AG04449 (cell line): Measurements from ENCODE around the gene KRTAP12-3.

ENCODE experiments used
- CTCF ChIA-PET: fragments of 350-600 bp; formaldehyde crosslinking; extraction: SDS; loops from one replicate; lab custom pipeline; 2021; ENCODE audit warnings: antibody characterized with exemption; lab: Yijun Ruan, JAX
- POLR2A ChIA-PET: fragments of 400-600, 350-600 bp; formaldehyde crosslinking; extraction: SDS; loops from one replicate; lab custom pipeline; 2020; ENCODE audit warnings: antibody characterized with exemption, inconsistent platforms; lab: Yijun Ruan, JAX
- DNase-seq: peaks from one replicate; pipeline ENCODE4 v3.0.0-alpha.2; 2010; ENCODE audit warnings: low read depth, low spot score
- H3K4me3 ChIP-seq: 2 replicates; pipeline ENCODE4 v1.5.1; 2011; ENCODE audit warnings: low read depth, mild to moderate bottlenecking, control low read depth, low read length
- TF ChIP-seq, protein P1 (sequence below): IDR thresholded peaks from one replicate; pipeline ENCODE4 v1.5.1; 2011; ENCODE audit warnings: mild to moderate bottlenecking, moderate library complexity, low read length, control low read depth, inconsistent platforms; ENCODE audit not compliant: insufficient read depth; ENCODE audit errors: missing control alignments

Gene KRTAP12-3

DNA sequence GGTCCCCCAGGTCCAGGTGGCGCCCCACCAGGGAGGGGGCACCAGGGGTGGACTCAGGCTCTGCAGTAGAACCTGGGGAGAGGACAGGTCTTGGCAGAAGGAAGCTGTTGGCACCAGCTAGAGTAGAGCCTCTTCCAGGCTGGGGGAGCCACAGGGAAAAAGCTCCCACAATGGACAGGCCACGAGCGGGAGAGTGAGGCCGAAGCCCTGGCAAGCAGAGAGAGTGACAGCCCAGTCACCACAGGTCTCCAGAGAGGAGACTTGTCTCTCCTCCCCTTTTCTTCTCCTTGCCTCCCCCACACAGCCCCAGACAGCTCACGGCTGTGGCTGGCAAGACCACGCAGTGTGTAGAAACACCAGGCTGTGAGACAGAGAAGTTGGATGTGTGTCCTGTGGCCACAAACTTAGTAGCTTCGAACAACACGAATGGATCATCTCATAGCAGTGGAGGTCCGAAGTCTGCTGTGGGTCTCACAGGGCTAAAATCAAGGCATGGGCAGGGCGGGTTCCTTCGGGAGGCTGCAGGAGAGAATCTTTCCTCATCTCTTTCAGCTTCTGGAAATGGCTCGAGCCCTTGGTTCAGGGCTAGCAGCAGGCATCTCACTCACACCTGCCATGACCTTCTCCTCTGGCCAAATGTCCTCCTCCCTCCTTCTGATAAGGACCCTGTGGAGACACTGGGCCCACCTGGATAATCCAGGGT is 6.6 kb upstream of the KRTAP12-3 start:
- no peak overlapping the region for H3K4me3 ChIP-seq
- ChIA-PET POLR2A (no interaction called here), CTCF (interaction anchor here (0.6 kb wide), 1 partner anchor 140 kb away, joined by 3 read pairs; no protein-coding TSS in a partner anchor)
- TF ChIP-seq, protein P1, sequence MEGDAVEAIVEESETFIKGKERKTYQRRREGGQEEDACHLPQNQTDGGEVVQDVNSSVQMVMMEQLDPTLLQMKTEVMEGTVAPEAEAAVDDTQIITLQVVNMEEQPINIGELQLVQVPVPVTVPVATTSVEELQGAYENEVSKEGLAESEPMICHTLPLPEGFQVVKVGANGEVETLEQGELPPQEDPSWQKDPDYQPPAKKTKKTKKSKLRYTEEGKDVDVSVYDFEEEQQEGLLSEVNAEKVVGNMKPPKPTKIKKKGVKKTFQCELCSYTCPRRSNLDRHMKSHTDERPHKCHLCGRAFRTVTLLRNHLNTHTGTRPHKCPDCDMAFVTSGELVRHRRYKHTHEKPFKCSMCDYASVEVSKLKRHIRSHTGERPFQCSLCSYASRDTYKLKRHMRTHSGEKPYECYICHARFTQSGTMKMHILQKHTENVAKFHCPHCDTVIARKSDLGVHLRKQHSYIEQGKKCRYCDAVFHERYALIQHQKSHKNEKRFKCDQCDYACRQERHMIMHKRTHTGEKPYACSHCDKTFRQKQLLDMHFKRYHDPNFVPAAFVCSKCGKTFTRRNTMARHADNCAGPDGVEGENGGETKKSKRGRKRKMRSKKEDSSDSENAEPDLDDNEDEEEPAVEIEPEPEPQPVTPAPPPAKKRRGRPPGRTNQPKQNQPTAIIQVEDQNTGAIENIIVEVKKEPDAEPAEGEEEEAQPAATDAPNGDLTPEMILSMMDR = no peak
- no peak for DNase-seq

- no peak overlapping the region for H3K4me3 ChIP-seq
- TF ChIP-seq, protein P1 = no peak
- ChIA-PET CTCF (no interaction called here), POLR2A (no interaction called here)
- DNase-seq = no peak
Measured at GRCh38 chr21:44653123-44653522, 4.6 kb upstream of the KRTAP12-3 start.

DNA sequence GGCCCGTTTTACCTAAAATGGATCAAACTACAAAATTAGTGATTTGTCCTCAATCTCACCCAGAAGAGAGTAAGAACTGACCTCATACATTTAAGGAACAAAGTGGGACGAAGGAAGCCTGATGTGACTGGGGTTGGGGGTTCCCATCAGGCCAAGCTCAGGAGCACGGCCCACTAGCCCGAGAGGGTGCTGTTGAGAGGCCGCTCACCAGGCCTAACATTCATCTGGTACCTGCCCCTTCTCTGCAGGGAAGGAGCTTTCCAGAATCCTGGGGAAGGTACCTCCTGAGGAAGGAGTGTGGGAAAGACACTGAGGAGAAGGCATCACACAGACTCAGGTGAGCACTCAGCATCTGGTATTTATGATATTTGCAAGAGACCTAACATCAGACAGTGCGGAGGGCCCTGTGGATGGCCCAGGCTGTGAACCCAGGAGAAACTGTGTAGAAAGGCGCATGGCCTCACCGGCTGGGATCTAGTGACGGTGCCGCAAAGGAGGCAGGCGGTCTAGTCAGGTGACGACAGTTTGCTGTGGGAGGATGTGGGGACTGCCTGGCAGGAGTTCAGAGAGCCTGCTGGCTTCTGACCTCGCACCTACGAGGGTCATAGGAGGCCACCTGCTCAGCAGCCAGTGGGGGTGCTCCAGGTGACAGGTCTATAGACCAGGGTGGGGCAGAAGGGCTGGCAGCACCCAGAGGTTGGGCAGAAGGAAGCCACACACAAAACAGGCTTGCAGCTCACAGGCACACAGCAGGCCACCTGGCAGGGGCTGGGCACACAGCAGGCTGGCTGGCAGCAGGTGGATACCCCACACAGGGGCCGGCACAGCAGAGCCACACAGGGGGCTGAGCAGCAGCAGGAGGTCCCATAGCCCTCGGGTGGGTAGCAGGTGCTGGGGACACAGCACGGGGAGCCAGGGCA is 3.8 kb upstream of the KRTAP12-3 start:
- POLR2A ChIA-PET = no interaction called here
- no peak overlapping the region for H3K4me3 ChIP-seq
- CTCF ChIA-PET = no interaction called here
- TF ChIP-seq, protein P1 = no peak
- no peak for DNase-seq

DNA sequence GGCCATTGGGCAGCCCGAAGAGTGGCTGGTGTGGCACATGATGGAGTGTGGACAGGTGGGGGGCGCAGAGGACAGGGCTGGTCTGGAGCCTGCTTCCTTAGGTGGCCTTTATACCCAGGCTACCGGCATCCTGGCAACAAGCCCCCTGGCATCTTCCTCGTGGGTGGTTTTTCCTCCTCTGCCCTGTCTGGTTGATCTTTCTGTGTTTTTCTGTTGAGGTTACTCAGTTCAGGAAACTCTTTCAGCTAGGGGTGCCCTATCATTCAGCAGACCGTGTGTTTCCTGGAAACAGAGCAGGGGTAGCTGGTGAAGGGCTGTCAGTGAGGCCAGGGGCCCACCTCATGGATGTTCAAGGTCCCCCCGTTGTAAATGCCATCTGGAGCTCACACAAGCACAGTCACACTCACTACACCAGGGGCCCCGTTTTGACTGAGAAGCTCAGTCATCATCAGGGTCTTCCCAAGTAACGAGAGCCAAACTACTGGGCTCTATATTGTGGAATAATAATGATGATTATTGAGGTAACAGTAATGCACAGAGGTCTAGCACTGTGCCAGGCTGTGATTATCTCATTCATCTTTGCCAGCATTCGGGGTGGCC is 3.1 kb upstream of the KRTAP12-3 start, which contains the start of gene KRTAP12-4:
Gene KRTAP12-4, minus strand, starts transcription at position 84 of the 600 bp plus-strand sequence. Its CDS starts 45 bp downstream, at position 39.
- H3K4me3 ChIP-seq = no peak within 1 kb of the TSS
- DNase-seq = no peak
- POLR2A ChIA-PET = no interaction called here
- CTCF ChIA-PET = no interaction called here
- TF ChIP-seq, protein P1 = no peak

DNA sequence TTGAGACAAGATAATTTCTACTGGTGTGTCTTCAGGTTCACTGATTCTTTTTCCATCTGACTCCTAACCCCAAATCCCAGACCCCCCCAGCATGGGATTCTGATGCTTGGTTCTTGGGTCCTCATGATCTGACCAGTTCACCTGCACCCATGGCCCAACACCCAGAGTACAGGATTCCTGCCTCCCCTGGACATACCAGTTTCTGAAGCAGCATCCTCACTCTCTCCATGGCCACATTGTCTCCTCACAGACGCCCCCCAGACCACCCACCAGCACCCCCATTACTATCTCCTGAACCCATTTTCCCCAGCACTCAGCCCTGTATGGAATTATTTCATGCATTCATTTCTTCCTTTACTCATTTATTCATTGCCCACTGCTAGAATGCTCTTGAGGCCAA is 864 bp upstream of the KRTAP12-3 start:
- TF ChIP-seq, protein P1 = no peak
- no peak overlapping the region for H3K4me3 ChIP-seq
- POLR2A ChIA-PET = no interaction called here
- CTCF ChIA-PET = no interaction called here
- no peak for DNase-seq

- no peak overlapping the region for H3K4me3 ChIP-seq
- TF ChIP-seq, protein P1 = no peak
- no peak for DNase-seq
- ChIA-PET CTCF (no interaction called here), POLR2A (no interaction called here)
Measured at GRCh38 chr21:44658541-44658910, 794 bp downstream of the KRTAP12-3 start.
